Measurements from ENCODE around the gene PHRF1. TPM values are rescaled to one million over a fixed set of nuclear protein-coding genes. Genes with fewer than 3 reads are reported as not detected.

The PHRF1 gene, protein sequence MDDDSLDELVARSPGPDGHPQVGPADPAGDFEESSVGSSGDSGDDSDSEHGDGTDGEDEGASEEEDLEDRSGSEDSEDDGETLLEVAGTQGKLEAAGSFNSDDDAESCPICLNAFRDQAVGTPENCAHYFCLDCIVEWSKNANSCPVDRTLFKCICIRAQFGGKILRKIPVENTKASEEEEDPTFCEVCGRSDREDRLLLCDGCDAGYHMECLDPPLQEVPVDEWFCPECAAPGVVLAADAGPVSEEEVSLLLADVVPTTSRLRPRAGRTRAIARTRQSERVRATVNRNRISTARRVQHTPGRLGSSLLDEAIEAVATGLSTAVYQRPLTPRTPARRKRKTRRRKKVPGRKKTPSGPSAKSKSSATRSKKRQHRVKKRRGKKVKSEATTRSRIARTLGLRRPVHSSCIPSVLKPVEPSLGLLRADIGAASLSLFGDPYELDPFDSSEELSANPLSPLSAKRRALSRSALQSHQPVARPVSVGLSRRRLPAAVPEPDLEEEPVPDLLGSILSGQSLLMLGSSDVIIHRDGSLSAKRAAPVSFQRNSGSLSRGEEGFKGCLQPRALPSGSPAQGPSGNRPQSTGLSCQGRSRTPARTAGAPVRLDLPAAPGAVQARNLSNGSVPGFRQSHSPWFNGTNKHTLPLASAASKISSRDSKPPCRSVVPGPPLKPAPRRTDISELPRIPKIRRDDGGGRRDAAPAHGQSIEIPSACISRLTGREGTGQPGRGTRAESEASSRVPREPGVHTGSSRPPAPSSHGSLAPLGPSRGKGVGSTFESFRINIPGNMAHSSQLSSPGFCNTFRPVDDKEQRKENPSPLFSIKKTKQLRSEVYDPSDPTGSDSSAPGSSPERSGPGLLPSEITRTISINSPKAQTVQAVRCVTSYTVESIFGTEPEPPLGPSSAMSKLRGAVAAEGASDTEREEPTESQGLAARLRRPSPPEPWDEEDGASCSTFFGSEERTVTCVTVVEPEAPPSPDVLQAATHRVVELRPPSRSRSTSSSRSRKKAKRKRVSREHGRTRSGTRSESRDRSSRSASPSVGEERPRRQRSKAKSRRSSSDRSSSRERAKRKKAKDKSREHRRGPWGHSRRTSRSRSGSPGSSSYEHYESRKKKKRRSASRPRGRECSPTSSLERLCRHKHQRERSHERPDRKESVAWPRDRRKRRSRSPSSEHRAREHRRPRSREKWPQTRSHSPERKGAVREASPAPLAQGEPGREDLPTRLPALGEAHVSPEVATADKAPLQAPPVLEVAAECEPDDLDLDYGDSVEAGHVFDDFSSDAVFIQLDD (N-terminal part only)
- total RNA-seq, result 14.8 and 16.9 TPM in 2 replicates

DNA sequence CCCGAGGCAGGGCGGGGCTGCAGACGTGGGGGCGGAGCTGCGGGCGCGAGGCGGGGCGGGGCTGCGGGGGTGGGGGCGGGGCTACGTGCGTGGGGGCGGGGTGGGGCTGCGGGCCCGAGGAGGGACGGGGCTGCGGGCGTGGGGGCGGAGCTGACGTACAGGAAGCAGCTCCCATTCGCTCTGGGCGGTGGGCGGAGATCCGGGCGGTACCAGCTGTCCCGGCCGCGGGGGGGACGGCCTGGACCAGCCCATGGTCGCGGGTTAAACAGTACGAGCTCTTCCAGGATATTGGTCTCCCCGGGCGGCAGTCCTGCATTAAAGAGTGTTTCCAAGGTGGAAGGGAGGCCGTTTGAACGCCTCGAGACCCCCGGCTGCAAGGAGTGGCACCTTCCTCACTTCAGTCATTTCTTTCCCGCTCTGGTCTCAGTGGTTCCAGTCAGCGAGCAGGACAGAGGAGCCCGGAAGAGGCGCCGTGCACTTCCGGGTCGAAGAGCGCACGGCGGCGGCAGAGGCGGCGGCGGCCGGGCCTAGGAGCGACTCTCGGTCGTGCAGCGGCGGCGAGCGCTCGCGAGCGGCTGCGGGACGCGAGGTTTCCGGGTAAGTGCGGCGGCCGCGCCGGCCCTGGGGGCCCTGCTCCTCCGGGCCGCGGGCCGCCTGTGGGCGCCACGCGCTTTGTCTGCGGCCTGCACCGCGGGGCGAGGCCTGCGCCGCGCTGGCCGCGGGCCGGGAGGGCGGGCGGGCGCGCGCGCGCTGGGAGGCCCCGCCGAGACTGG lies at the start of gene PHRF1:
PHRF1 (plus strand) TSS at position 475 of the 773 bp plus-strand sequence. CDS start 5,043 bp downstream, outside the sequence.

DNA sequence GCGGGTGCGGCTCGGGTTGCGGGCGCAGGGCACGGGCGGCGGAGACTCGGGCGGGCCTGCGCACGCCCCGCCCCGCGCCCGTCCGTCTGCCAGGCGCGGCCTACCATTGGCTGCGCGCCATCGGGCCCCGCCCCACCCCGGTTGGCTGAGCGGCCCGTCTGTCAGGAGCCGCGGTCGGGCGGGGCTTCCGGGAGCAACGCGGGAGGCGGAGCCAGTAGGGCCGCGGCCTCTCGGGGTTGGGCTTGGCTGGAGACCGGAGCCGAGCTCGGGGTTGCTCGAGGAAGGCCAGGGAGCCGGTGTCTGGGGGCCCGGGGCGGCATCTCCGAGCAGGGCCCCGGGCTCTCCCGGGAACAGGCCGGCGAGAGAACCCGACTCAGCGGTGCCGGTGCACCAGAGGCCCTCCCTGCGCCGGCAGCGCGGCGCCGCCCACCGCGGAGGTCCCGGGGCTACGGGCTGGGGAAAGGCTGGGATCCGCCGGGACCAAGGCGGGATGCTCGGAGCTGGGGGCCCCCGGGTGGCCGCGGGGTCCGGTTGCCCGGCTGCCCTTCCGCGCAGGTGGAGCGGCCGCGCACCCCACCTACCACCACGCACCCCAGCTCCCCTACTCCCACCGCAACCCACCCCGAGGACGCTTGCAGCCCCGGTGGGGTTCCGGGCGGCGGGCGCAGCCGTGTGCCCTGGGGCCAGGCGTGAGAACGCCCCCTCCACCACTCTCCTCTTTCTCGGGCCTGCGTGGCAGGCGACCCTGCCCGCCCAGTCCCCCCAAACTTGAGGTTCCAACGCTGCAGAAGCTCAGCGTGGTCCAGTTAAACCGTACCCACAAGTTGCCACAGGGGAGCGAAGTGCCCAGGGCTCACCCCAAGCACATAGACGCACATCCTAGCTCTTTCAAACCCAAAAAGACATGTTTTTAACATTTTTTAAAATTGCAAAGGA lies 40.5 kb upstream of the PHRF1 start, which contains the start of gene HRAS:
HRAS (minus strand) TSS at position 58 of the 936 bp plus-strand sequence.

DNA sequence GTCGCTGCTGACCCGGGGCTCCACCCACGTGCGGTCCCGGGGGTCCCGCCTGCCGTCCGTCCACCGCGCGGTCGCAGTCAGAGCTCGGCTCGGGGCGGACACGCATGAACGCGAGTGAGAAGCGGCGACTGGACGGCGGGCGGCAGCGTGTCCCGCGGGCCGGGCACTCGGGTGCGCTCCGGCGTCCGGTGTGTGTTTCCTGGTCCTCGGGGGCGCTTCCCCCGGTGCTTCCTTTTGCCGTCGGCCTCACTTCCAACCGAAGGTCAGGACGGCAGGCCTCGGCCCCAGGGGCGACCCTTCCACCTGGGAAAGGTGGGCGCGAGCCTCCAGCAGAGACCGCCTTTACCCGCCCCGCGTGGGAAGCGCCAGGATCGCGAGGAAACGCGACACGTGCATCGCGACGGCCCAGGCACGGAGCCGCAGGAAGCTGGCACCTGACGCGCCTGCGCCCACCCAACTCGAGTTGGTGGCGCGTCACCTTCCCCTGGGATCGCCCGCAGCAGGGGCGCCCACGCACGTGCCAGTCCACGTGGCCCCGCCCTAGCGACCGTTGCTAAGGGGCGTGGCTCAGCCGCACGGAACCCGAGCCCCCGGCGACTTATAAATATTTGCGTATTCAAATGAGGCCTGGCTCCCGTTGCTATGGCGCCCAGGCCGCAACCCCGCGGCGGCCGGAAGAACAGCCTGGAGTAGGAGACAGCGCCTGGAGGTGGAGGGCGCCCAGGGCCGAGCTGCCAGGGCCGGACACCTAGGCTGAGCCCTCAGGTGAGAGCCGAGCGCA lies 39.2 kb upstream of the PHRF1 start, which contains the start of gene LRRC56:
LRRC56 (plus strand) TSS at position 687 of the 781 bp plus-strand sequence. CDS start 3,158 bp downstream, outside the sequence.

GRCh38 chr11:560305-561147 lies 15.7 kb upstream of the PHRF1 start, which contains the start of the genes LMNTD2 and RASSF7:
TSS of gene LMNTD2 (minus strand) at chr11:560738. CDS start at chr11:560716, 22 bp downstream.
TSS of gene RASSF7 (plus strand) at chr11:560970. CDS start at chr11:561769, 799 bp downstream.

GRCh38 chr11:615504-616319 lies 39.4 kb downstream of the PHRF1 start, which contains the start of gene IRF7:
TSS of gene IRF7 (minus strand) at chr11:615950. CDS start at chr11:615364, 586 bp downstream.

GRCh38 chr11:624705-625635 lies 48.7 kb downstream of the PHRF1 start, which contains the start of gene CDHR5:
TSS of gene CDHR5 (minus strand) at chr11:624955. CDS start at chr11:624902, 53 bp downstream.

DNA sequence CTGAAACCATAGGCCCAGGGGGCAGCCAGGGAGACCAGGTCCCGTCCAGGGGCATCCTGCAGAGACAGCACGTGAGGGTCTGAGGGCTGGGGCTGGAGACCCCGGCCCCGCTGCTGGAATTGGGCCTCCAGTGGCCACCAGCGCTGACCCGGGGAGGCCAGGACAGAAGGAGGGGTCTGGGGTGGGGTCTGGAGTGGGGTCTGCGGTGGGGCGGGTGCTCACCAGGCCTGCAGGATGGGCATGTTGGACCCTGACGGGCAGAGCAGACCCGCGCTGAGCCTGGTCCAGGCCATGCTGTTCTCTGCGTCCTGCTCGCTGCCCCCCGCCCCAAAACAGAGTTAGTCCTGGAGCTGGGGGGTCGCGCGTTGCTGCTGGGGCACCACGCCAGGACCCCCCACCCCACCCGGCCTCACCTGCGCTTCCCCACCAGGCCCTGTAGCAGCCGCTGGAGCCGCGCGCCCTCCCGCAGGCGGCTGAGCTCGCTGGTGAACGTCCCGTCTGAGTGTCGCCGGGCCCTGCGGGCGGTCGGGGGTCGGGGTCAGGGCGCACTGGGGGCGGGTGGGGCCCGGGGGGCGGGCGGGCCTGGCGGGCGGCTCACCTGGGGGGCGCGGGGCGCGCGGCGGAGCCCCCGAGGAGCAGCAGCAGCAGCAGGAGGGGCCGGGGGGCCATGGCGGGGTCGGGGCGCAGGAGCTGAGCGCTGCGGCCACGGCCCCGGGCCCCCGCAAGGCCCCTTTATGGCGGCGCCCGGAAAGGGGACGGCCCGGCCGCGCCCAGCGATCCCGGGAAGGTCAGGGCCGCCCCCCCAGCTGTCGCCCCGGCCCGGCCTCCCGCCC lies 50.4 kb downstream of the PHRF1 start, which contains the start of gene SCT:
SCT (minus strand) TSS at position 707 of the 833 bp plus-strand sequence; CDS start at position 669, 38 bp downstream.

DNA sequence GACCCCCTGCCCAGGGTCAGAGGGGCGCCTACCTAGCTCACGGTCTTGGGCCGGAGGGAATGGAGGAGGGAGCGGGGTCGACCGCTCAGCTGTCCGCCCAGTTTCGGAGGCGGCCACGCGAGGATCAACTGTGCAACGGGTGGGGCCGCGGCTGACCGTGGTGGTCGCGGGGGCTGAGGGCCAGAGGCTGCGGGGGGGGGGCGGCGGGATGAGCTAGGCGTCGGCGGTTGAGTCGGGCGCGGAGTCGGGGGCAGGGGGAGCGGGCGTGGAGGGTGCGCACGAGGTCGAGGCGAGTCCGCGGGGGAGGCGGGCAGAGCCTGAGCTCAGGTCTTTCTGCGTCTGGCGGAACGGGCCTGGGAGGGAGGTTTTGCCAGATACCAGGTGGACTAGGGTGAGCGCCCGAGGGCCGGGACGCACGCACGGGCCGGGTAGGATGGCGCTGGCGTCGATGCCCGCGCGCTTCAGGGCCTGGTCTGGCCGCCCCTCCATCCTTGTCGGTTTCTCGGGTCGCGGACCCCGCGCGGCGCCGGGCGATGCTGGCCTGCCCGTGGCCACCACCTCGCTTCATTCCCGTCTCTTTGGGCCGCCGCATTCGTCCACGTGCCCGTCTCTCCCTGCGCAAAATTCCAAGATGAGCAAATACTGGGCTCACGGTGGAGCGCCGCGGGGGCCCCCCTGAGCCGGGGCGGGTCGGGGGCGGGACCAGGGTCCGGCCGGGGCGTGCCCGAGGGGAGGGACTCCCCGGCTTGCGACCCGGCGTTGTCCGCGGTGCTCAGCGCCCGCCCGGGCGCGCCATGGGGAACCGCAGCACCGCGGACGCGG lies 60.5 kb downstream of the PHRF1 start, which contains the start of gene DRD4:
DRD4 (plus strand) TSS at position 759 of the 822 bp plus-strand sequence; CDS start at position 795, 36 bp downstream.

Other genes with a start within 250 kb of the PHRF1 start
- 3.0 and 28.3 TPM in 2 replicates for gene B4GALNT4, start 207.0 kb upstream of the PHRF1 start, total RNA-seq
- gene PKP3, start 182.3 kb upstream of the PHRF1 start, total RNA-seq, result 1.9 and 11.9 TPM in 2 replicates
- 45.2 and 50.6 TPM in 2 replicates for gene SIGIRR, start 161.5 kb upstream of the PHRF1 start, total RNA-seq
- not detected in 2 replicates for gene ANO9, start 134.5 kb upstream of the PHRF1 start, total RNA-seq
- gene PTDSS2, start 126.2 kb upstream of the PHRF1 start, total RNA-seq, result 65.9 and 71.3 TPM in 2 replicates
- gene RNH1, start 69.2 kb upstream of the PHRF1 start, total RNA-seq, result 401 and 651 TPM in 2 replicates
- 48.3 and 53.2 TPM in 2 replicates for gene HRAS, start 40.9 kb upstream of the PHRF1 start, total RNA-seq
- 0.12 and 1.1 TPM in 2 replicates for gene LRRC56, start 38.9 kb upstream of the PHRF1 start, total RNA-seq
- gene LMNTD2, start 15.7 kb upstream of the PHRF1 start, total RNA-seq, result 0.60 and 0.70 TPM in 2 replicates
- gene RASSF7, start 15.5 kb upstream of the PHRF1 start, total RNA-seq, result 4.4 and 27.9 TPM in 2 replicates
- 18.9 and 21.2 TPM in 2 replicates for gene IRF7, start 39.5 kb downstream of the PHRF1 start, total RNA-seq
- not detected in 2 replicates for gene CDHR5, start 48.5 kb downstream of the PHRF1 start, total RNA-seq
- not detected in 2 replicates for gene SCT, start 50.7 kb downstream of the PHRF1 start, total RNA-seq
- not detected in 2 replicates for gene DRD4, start 60.8 kb downstream of the PHRF1 start, total RNA-seq
- 33.8 and 39.2 TPM in 2 replicates for gene DEAF1, start 118.8 kb downstream of the PHRF1 start, total RNA-seq
- gene TMEM80, start 119.3 kb downstream of the PHRF1 start, total RNA-seq, result 26.4 and 33.7 TPM in 2 replicates
- gene EPS8L2, start 129.8 kb downstream of the PHRF1 start, total RNA-seq, result 18.2 and 19.9 TPM in 2 replicates
- 105 and 133 TPM in 2 replicates for gene TALDO1, start 171.0 kb downstream of the PHRF1 start, total RNA-seq
- 34.0 and 46.0 TPM in 2 replicates for gene GATD1, start 201.0 kb downstream of the PHRF1 start, total RNA-seq
- gene CEND1, start 213.6 kb downstream of the PHRF1 start, total RNA-seq, result 0.94 and 1.3 TPM in 2 replicates
- gene SLC25A22, start 221.8 kb downstream of the PHRF1 start, total RNA-seq, result 9.8 and 18.2 TPM in 2 replicates
- 7.4 and 12.1 TPM in 2 replicates for gene PIDD1, start 228.8 kb downstream of the PHRF1 start, total RNA-seq
- gene RPLP2, start 233.5 kb downstream of the PHRF1 start, total RNA-seq, result 1,276 and 1,479 TPM in 2 replicates
- 32.1 and 37.1 TPM in 2 replicates for gene PNPLA2, start 242.4 kb downstream of the PHRF1 start, total RNA-seq

All from pericardium fibroblast (primary cell).